Choroid plexus epithelial cell (primary cell): ENCODE results near the gene CYP39A1.

Experiments
- DNase-seq: peaks from one replicate; pipeline ENCODE4 v3.0.0-alpha.2; 2010; ENCODE audit warnings: low read depth
- H3K4me3 ChIP-seq: 2 replicates; pipeline ENCODE4 v1.5.1; 2011; ENCODE audit warnings: low read depth, mild to moderate bottlenecking, control low read depth, low read length, moderate library complexity
- CTCF ChIP-seq: conservative IDR thresholded peaks from 2 replicates; pipeline ENCODE4 v1.5.1; 2011; ENCODE audit warnings: low read depth, mild to moderate bottlenecking, control low read depth, inconsistent platforms, low read length, moderate library complexity

CYP39A1 gene

GRCh38 chr6:46652603-46653438 lies at the start of gene CYP39A1, which contains the start of gene SLC25A27:
TSS of gene CYP39A1 (minus strand) at chr6:46652818. CDS start at chr6:46652582, 236 bp downstream.
TSS of gene SLC25A27 (plus strand) at chr6:46652975. CDS start at chr6:46653193, 218 bp downstream.
- no peak for TF ChIP-seq CTCF
- peak within 1 kb of the TSS; percentile 87 for H3K4me3 ChIP-seq
- DNase-seq, result peak; percentile 87

GRCh38 chr6:46699970-46700369 lies 47.4 kb upstream of the CYP39A1 start:
- no peak for TF ChIP-seq CTCF

GRCh38 chr6:46690911-46691451 lies 38.4 kb upstream of the CYP39A1 start:
- TF ChIP-seq CTCF, result no peak
- no peak for DNase-seq

More at GRCh38 chr6:46699970-46700369, 47.4 kb upstream of the CYP39A1 start:
- H3K4me3 ChIP-seq, result no peak overlapping the region
- no peak for DNase-seq

GRCh38 chr6:46690141-46690755 lies 37.6 kb upstream of the CYP39A1 start:
- DNase-seq, result no peak
- no peak overlapping the region for H3K4me3 ChIP-seq
- no peak for TF ChIP-seq CTCF

More at GRCh38 chr6:46690911-46691451, 38.4 kb upstream of the CYP39A1 start:
- H3K4me3 ChIP-seq, result no peak overlapping the region

GRCh38 chr6:46689657-46690056 lies 37.0 kb upstream of the CYP39A1 start:
- no peak for DNase-seq
- H3K4me3 ChIP-seq, result no peak overlapping the region
- TF ChIP-seq CTCF, result no peak

GRCh38 chr6:46688966-46689335 lies 36.3 kb upstream of the CYP39A1 start:
- no peak for DNase-seq
- TF ChIP-seq CTCF, result no peak
- no peak overlapping the region for H3K4me3 ChIP-seq
